ENCODE data around the gene HOXA2. TPM values are rescaled to one million over a fixed set of nuclear protein-coding genes. Genes with fewer than 3 reads are reported as not detected.
A peak's percentile ranks its signal among the peaks of the same experiment; 100 is the strongest.

The HOXA2 gene
- total RNA-seq, 2 donors from 2014 or later: not detected

DNA sequence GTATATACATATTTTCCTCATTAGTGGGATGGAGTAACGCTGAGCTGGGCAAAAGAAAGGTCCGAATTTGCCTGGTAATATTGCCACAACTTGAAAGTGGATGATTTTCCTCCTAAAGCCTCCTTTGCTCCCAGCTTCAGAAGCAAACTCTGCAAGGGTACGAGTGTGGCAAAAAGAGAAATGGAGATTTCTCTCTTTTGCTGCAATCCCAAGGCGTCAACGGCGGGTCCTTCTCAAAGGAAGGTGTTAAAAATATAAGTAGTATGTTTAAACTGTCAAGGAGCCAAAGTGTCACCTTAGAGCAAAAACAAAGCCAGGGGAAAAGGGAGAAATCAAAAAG lies 12.4 kb upstream of the HOXA2 start:
- DNase-seq: no peak
- Histone ChIP-seq H3K9ac (ENCODE audit: extremely low read depth, low read length, poor library complexity, severe bottlenecking) (no peak overlapping the region), H3K9me3 (ENCODE audit: control insufficient read depth, low read length) (peaks cover under 1% of the 10 kb centered on the region), H3K36me3 (ENCODE audit: control insufficient read depth, insufficient read depth, low read length) (no peaks in the 10 kb centered on the region), H3K27ac (ENCODE audit: low read depth, low read length) (no peak overlapping the region), H3K4me1 (ENCODE audit: control insufficient read depth, insufficient read depth, low read length) (no peaks in the 10 kb centered on the region), H3K27me3 (ENCODE audit: control insufficient read depth, insufficient read depth, low read length, poor library complexity, severe bottlenecking) (peaks cover 97% of the 10 kb centered on the region), H3K4me3 (ENCODE audit: low read length) (no peak overlapping the region)
- no peaks in the 10 kb centered on the region for H3K36me3 Mint-ChIP-seq (ENCODE audit: low read depth)
- TF ChIP-seq, protein P1, sequence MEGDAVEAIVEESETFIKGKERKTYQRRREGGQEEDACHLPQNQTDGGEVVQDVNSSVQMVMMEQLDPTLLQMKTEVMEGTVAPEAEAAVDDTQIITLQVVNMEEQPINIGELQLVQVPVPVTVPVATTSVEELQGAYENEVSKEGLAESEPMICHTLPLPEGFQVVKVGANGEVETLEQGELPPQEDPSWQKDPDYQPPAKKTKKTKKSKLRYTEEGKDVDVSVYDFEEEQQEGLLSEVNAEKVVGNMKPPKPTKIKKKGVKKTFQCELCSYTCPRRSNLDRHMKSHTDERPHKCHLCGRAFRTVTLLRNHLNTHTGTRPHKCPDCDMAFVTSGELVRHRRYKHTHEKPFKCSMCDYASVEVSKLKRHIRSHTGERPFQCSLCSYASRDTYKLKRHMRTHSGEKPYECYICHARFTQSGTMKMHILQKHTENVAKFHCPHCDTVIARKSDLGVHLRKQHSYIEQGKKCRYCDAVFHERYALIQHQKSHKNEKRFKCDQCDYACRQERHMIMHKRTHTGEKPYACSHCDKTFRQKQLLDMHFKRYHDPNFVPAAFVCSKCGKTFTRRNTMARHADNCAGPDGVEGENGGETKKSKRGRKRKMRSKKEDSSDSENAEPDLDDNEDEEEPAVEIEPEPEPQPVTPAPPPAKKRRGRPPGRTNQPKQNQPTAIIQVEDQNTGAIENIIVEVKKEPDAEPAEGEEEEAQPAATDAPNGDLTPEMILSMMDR (conservative IDR thresholded peaks at IDR 0.05): no peak
- peaks cover 5% of the 10 kb centered on the region for H3K4me1 Mint-ChIP-seq
- no peaks in the 10 kb centered on the region for H3K9me3 Mint-ChIP-seq
- no peak overlapping the region for H3K4me3 Mint-ChIP-seq
- H3K27me3 Mint-ChIP-seq (ENCODE audit: insufficient read depth): peaks cover 95% of the 10 kb centered on the region
- 0 to 6% methylated on average over 2 to 6 of the region's 6 CpGs for WGBS, 2 experiments (ENCODE audit: insufficient coverage in 1 of 2, insufficient read length in 1 of 2)
- H3K27ac Mint-ChIP-seq: no peak overlapping the region

DNA sequence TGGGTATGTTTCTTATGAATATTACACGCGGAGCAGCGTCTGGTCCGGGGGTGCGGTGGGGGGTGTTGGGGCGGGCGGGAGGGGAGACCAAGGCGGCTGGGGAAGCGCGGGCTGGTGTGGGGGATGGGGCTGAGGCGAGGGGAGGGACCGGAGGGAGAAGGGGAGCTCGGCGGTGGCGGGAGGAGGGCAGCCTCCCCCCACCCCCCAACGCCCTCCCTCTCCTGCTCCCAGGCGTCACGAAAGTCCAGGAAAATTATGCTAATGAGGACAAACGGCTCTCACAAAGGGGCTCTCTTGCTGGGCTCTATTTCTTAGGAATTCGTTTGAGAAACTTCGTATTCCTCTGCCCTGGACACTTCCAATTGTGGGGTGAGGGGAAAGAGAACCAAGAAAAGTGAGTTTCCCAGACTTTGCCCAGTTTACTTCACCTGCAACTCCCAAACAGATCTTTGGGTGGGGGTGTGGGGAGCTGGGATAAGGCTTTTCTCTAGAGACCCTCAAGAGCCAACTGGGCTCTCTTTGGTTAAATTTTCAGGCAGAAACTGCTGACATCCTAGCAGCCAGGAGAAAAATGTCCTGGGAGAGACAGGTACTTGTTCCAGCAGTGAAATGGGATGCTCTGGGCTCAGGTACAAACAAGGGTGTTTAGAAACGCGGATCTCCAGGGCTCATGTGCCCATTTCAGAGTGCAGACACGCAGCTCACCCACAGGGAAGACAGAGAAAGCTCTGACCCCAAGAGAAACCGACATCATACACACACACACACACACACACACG lies 11.7 kb upstream of the HOXA2 start:
- Histone ChIP-seq H3K27me3 (ENCODE audit: control insufficient read depth, insufficient read depth, low read length, poor library complexity, severe bottlenecking) (peaks cover 97% of the 10 kb centered on the region), H3K9ac (ENCODE audit: extremely low read depth, low read length, poor library complexity, severe bottlenecking) (no peak overlapping the region), H3K4me1 (ENCODE audit: control insufficient read depth, insufficient read depth, low read length) (no peaks in the 10 kb centered on the region), H3K9me3 (ENCODE audit: control insufficient read depth, low read length) (peaks cover 4% of the 10 kb centered on the region), H3K27ac (ENCODE audit: low read depth, low read length) (peak overlapping the region; percentile 77), H3K36me3 (ENCODE audit: control insufficient read depth, insufficient read depth, low read length) (no peaks in the 10 kb centered on the region), H3K4me3 (ENCODE audit: low read length) (no peak overlapping the region)
- Mint-ChIP-seq H3K27me3 (ENCODE audit: insufficient read depth) (peaks cover 95% of the 10 kb centered on the region), H3K36me3 (ENCODE audit: low read depth) (no peaks in the 10 kb centered on the region), H3K4me3 (no peak overlapping the region), H3K27ac (no peak overlapping the region), H3K4me1 (peaks cover 5% of the 10 kb centered on the region), H3K9me3 (no peaks in the 10 kb centered on the region)
- TF ChIP-seq, protein P1 (conservative IDR thresholded peaks at IDR 0.05): no peak
- DNase-seq: no peak
- WGBS, 2 experiments (ENCODE audit: insufficient coverage in 1 of 2, insufficient read length in 1 of 2): 0% methylated on average over 6 to 12 of the region's 26 CpGs

DNA sequence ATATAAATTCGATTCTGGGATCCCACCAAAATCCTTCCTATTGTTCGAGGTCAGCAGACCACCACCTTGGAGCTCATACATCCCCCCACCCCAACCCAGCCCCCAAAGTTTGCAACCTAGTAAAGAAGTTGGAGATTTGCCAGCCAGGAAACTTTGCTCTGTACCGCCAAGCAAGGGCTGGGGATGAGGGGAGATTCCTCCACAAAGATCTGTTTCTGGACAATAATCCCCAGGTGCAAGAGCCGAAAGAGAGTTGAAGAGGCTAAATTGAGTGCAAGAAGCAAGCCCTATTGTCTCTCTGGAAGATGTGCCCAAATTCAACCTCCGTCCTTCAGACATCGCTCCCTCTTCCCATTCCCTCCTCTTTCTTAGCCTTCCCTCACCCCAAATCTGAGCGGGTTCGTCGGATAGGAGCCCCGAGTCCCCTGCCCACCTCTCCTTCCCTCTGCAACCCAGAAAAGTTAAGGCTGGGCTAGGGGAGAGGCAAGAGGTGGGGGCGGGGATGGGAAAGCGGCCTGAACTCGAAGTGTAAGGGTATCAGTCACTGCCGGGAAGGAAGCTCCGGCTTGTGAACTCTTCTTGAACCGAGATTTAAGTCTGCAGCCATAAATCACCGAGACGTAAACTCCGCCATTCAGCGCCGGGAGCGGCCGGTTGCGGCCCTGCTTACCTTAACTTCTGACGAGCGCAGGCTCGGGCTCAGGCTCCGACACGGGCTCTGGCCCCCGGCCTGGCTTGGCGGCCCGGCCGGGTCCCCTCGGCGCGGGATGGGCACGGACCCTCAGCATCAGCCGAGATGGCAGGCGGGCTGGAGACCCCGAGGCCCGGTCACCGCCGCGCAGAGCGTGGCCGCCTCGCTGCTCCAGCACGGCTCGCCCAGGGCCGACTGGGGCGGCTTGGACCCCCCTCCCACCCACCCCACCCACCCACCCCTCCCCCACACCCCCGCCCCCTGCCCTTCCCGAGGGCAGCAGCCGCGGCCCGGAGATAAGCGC lies 10.8 kb upstream of the HOXA2 start:
- H3K9me3 Mint-ChIP-seq: no peaks in the 10 kb centered on the region
- WGBS, 2 experiments (ENCODE audit: insufficient coverage in 1 of 2, insufficient read length in 1 of 2): 1 to 3% methylated on average over 9 to 39 of the region's 57 CpGs
- Histone ChIP-seq H3K36me3 (ENCODE audit: control insufficient read depth, insufficient read depth, low read length) (no peaks in the 10 kb centered on the region), H3K4me1 (ENCODE audit: control insufficient read depth, insufficient read depth, low read length) (no peaks in the 10 kb centered on the region), H3K4me3 (ENCODE audit: low read length) (no peak overlapping the region), H3K27ac (ENCODE audit: low read depth, low read length) (no peak overlapping the region), H3K27me3 (ENCODE audit: control insufficient read depth, insufficient read depth, low read length, poor library complexity, severe bottlenecking) (peaks cover 97% of the 10 kb centered on the region), H3K9me3 (ENCODE audit: control insufficient read depth, low read length) (peaks cover 4% of the 10 kb centered on the region), H3K9ac (ENCODE audit: extremely low read depth, low read length, poor library complexity, severe bottlenecking) (no peak overlapping the region)
- no peaks in the 10 kb centered on the region for H3K36me3 Mint-ChIP-seq (ENCODE audit: low read depth)
- peaks cover 7% of the 10 kb centered on the region for H3K4me1 Mint-ChIP-seq
- TF ChIP-seq, protein P1 (conservative IDR thresholded peaks at IDR 0.05): no peak
- peaks cover 95% of the 10 kb centered on the region for H3K27me3 Mint-ChIP-seq (ENCODE audit: insufficient read depth)
- DNase-seq: peak; percentile 80
- no peak overlapping the region for H3K4me3 Mint-ChIP-seq
- H3K27ac Mint-ChIP-seq: no peak overlapping the region
